Glutamatergic neuron (in vitro differentiated cells): ENCODE data around the gene STXBP6. TPM values are rescaled to one million over a fixed set of nuclear protein-coding genes. Genes with fewer than 3 reads are reported as not detected.

Source experiments
- DNase-seq: peaks from one replicate; pipeline ENCODE4 v3.0.0; 2022
- H3K27ac Mint-ChIP-seq: one replicate; pipeline ENCODE4 v1.8.0; 2020; ENCODE audit warnings: mild to moderate bottlenecking, mixed read lengths, inconsistent platforms; ENCODE audit not compliant: unreplicated experiment
- H3K27me3 Mint-ChIP-seq: one replicate; pipeline ENCODE4 v1.8.0; 2020; ENCODE audit warnings: mild to moderate bottlenecking, moderate library complexity, mixed read lengths, inconsistent platforms; ENCODE audit not compliant: unreplicated experiment
- H3K36me3 Mint-ChIP-seq: one replicate; pipeline ENCODE4 v1.8.0; 2020; ENCODE audit warnings: mild to moderate bottlenecking, mixed read lengths, inconsistent platforms; ENCODE audit not compliant: unreplicated experiment
- H3K4me1 Mint-ChIP-seq: one replicate; pipeline ENCODE4 v1.8.0; 2020; ENCODE audit warnings: mild to moderate bottlenecking, low read depth, mixed read lengths, inconsistent platforms; ENCODE audit not compliant: unreplicated experiment
- H3K4me3 Mint-ChIP-seq: one replicate; pipeline ENCODE4 v1.8.0; 2020; ENCODE audit warnings: mild to moderate bottlenecking, mixed read lengths, inconsistent platforms; ENCODE audit not compliant: unreplicated experiment
- H3K9me3 Mint-ChIP-seq: one replicate; pipeline ENCODE4 v1.8.0; 2020; ENCODE audit warnings: mild to moderate bottlenecking, moderate library complexity, mixed read lengths, inconsistent platforms; ENCODE audit not compliant: unreplicated experiment
- CTCF ChIP-seq: fragments of 200-600 bp; sonication (generic); IDR thresholded peaks from one replicate; pipeline ENCODE4 v1.5.0; 2021; ENCODE audit not compliant: partially characterized antibody, unreplicated experiment
- total RNA-seq: library from RNA; stranded (reverse); fragmentation: NEBNext Ultra II Directional; extraction: Animal tissue kit (Norgen Biotek cat#: 25700); gene quantifications from one replicate; pipeline ENCODE4 v1.2.1, GENCODE V29; 2021; ENCODE audit not compliant: unreplicated experiment

STXBP6 gene
- total RNA-seq, 1 donor from 2014 or later, result 0.49 TPM

- Mint-ChIP-seq H3K27me3 (no peaks in the 10 kb centered on the region), H3K4me3 (no peak overlapping the region), H3K9me3 (no peaks in the 10 kb centered on the region), H3K27ac (no peak overlapping the region), H3K36me3 (no peaks in the 10 kb centered on the region), H3K4me1 (no peaks in the 10 kb centered on the region)
- TF ChIP-seq CTCF, result no peak
- DNase-seq, result no peak
Measured at GRCh38 chr14:25041898-25042297, 8.0 kb downstream of the STXBP6 start.

GRCh38 chr14:25041484-25041883 lies 8.5 kb downstream of the STXBP6 start:
- DNase-seq, result no peak
- H3K27me3 Mint-ChIP-seq, result no peaks in the 10 kb centered on the region
- H3K9me3 Mint-ChIP-seq, result no peaks in the 10 kb centered on the region
- no peak overlapping the region for H3K27ac Mint-ChIP-seq
- no peak for TF ChIP-seq CTCF
- H3K36me3 Mint-ChIP-seq, result no peaks in the 10 kb centered on the region
- H3K4me1 Mint-ChIP-seq, result no peaks in the 10 kb centered on the region
- no peak overlapping the region for H3K4me3 Mint-ChIP-seq

GRCh38 chr14:25039933-25040332 lies 10.0 kb downstream of the STXBP6 start:
- no peaks in the 10 kb centered on the region for H3K9me3 Mint-ChIP-seq
- no peaks in the 10 kb centered on the region for H3K4me1 Mint-ChIP-seq
- no peaks in the 10 kb centered on the region for H3K36me3 Mint-ChIP-seq

GRCh38 chr14:25038044-25038668 lies 11.8 kb downstream of the STXBP6 start:
- H3K9me3 Mint-ChIP-seq, result no peaks in the 10 kb centered on the region
- H3K27ac Mint-ChIP-seq, result no peak overlapping the region
- no peaks in the 10 kb centered on the region for H3K4me1 Mint-ChIP-seq
- TF ChIP-seq CTCF, result no peak
- no peaks in the 10 kb centered on the region for H3K36me3 Mint-ChIP-seq
- no peak overlapping the region for H3K4me3 Mint-ChIP-seq
- H3K27me3 Mint-ChIP-seq, result no peaks in the 10 kb centered on the region
- no peak for DNase-seq

More at GRCh38 chr14:25039933-25040332, 10.0 kb downstream of the STXBP6 start:
- Mint-ChIP-seq H3K4me3 (no peak overlapping the region), H3K27ac (no peak overlapping the region), H3K27me3 (no peaks in the 10 kb centered on the region)
- no peak for DNase-seq
- TF ChIP-seq CTCF, result no peak

- no peak overlapping the region for H3K4me3 Mint-ChIP-seq
- H3K27me3 Mint-ChIP-seq, result no peaks in the 10 kb centered on the region
- no peak for TF ChIP-seq CTCF
- DNase-seq, result no peak
- H3K36me3 Mint-ChIP-seq, result no peaks in the 10 kb centered on the region
- H3K9me3 Mint-ChIP-seq, result no peaks in the 10 kb centered on the region
- H3K4me1 Mint-ChIP-seq, result no peaks in the 10 kb centered on the region
- H3K27ac Mint-ChIP-seq, result no peak overlapping the region
Measured at GRCh38 chr14:25037032-25037431, 12.9 kb downstream of the STXBP6 start.
